ENCODE data around the gene ZMIZ2. TPM values are rescaled to one million over a fixed set of nuclear protein-coding genes. Genes with fewer than 3 reads are reported as not detected.

The ZMIZ2 gene
- total RNA-seq, 1 experiment from 2014 or later: 91.3 TPM

DNA sequence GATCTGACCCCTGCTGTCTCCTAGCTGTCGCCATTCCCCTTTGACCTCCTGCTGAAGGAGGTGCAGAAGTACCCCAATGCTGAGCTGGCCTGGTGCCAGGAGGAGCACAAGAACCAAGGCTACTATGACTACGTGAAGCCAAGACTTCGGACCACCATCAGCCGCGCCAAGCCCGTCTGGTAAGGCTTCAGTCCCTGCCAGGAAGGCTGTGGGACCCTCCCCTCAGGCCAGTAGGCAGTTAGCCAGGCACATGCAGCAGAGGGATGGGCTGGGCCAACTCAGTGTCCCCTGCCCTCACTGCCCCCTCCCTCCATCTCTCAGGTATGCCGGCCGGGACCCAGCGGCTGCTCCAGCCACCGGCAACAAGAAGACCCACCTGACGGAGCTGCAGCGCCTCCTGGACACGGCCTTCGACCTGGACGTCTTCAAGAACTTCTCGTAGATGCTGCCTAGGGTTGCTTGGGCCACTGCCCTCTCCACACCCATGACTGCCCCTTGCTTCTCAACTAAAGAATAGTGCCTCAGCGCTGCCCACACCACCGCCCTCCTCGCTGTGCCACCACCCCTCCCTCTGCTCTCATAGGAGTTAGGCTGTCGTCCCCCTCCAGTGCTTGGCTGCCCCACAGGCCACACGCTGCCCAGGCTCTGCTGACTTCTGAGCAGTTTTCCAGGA, 41.0 kb upstream of the ZMIZ2 start:
- TF ChIP-seq CTCF (IDR thresholded peaks at IDR 0.05 in 2 of 3, conservative IDR thresholded peaks at IDR 0.05 in 1 of 3; ENCODE audit: borderline replicate concordance in 1 of 3, insufficient read depth in 1 of 3, low read depth in 2 of 3, low read length in 2 of 3) (no peak), SP1 (IDR thresholded peaks at IDR 0.05; ENCODE audit: low read depth) (no peak), ZFX (IDR thresholded peaks at IDR 0.05) (no peak), EZH2 (IDR thresholded peaks at IDR 0.05) (no peak), RAD21 (IDR thresholded peaks at IDR 0.05; ENCODE audit: low read depth) (no peak), MAX (IDR thresholded peaks at IDR 0.05) (no peak), EGR1 (IDR thresholded peaks at IDR 0.05; ENCODE audit: low read depth) (no peak), SRF (IDR thresholded peaks at IDR 0.05; ENCODE audit: low read depth) (no peak), TCF7L2 (IDR thresholded peaks at IDR 0.05; ENCODE audit: borderline replicate concordance, extremely low read depth, insufficient read depth, insufficient read length) (no peak), ELF1 (IDR thresholded peaks at IDR 0.05; ENCODE audit: borderline replicate concordance, low read depth) (no peak)
- Histone ChIP-seq H3K9ac (ENCODE audit: low read length) (no peak overlapping the region), H3K4me2 (ENCODE audit: low read length) (no peak overlapping the region), H3K4me3 (replicated peaks in 1 of 2; ENCODE audit: low read depth in 1 of 2, low read length in 2 of 2) (no peak overlapping the region), H3K36me3 (ENCODE audit: control insufficient read depth in 1 of 2, insufficient read depth in 2 of 2, low read length in 2 of 2) (peaks cover 3 to 5% of the 10 kb centered on the region in 2 experiments; a peak in 3 of 4 replicates), H3K27me3 (ENCODE audit: insufficient read depth, low read length) (no peaks in the 10 kb centered on the region), H3K4me1 (ENCODE audit: control insufficient read depth in 1 of 2, insufficient read depth in 2 of 2, low read length in 2 of 2) (peaks cover 0 to 27% of the 10 kb centered on the region in 2 experiments; a peak in 2 of 4 replicates), H3K9me3 (ENCODE audit: control insufficient read depth in 1 of 2, insufficient read depth in 1 of 2, low read depth in 1 of 2, low read length in 2 of 2) (no peaks in the 10 kb centered on the region), H3K27ac (ENCODE audit: low read depth, low read length) (no peak overlapping the region), H3K9me2 (ENCODE audit: insufficient read depth) (no peaks in the 10 kb centered on the region), H3K79me2 (ENCODE audit: insufficient read depth, low read length) (no peaks in the 10 kb centered on the region), H2AFZ (ENCODE audit: low read depth, low read length, poor library complexity, severe bottlenecking) (no peak overlapping the region), H4K20me1 (ENCODE audit: insufficient read depth) (no peaks in the 10 kb centered on the region)
- ATAC-seq: no peak
- ChIA-PET RAD21 (ENCODE audit: low non-redundant PET in 1 of 2, low total read pairs in 2 of 2, uncharacterized antibody in 2 of 2, unreplicated experiment in 2 of 2) (no interaction called here), POLR2A (no interaction called here), CTCF (no interaction called here)
- no peak for DNase-seq (ENCODE audit: low read depth, low spot score)
- intact Hi-C loops (cut with micrococcal nuclease): no loop called here
- BruUV-seq (replicated peaks): no TSS peak

Measured in HCT116 (cell line).